Calu3 (cell line): ENCODE measurements around the gene TRAPPC4. TPM values are rescaled to one million over a fixed set of nuclear protein-coding genes. Genes with fewer than 3 reads are reported as not detected.

Experiments
- BruUV-seq: library from RNA; stranded (reverse); fragments of 400-500 nt; replicated peaks from 2 replicates; lab custom pipeline; 2021; lab: Mats Ljungman, UMichigan
- CTCF ChIA-PET: fragments of 300-600 bp; sonication (Branson Sonifier 250); formaldehyde crosslinking; loops from one replicate; lab custom pipeline; 2022; ENCODE audit warnings: antibody characterized with exemption; lab: Charles Lee
- DNase-seq: peaks from one replicate; pipeline ENCODE4 v3.0.0; 2022
- H3K27ac Mint-ChIP-seq: one replicate; pipeline ENCODE4 v1.8.0; 2022; ENCODE audit warnings: mixed read lengths; ENCODE audit not compliant: unreplicated experiment
- H3K27me3 Mint-ChIP-seq: one replicate; pipeline ENCODE4 v1.8.0; 2022; ENCODE audit warnings: mixed read lengths; ENCODE audit not compliant: unreplicated experiment
- H3K36me3 Mint-ChIP-seq: one replicate; pipeline ENCODE4 v1.8.0; 2022; ENCODE audit warnings: mild to moderate bottlenecking, moderate library complexity, mixed read lengths; ENCODE audit not compliant: insufficient read depth, unreplicated experiment
- H3K4me1 Mint-ChIP-seq: one replicate; pipeline ENCODE4 v1.8.0; 2022; ENCODE audit warnings: mild to moderate bottlenecking, low read depth, mixed read lengths; ENCODE audit not compliant: unreplicated experiment
- H3K4me3 Mint-ChIP-seq: one replicate; pipeline ENCODE4 v1.8.0; 2022; ENCODE audit warnings: mild to moderate bottlenecking, low read depth, moderate library complexity, mixed read lengths; ENCODE audit not compliant: unreplicated experiment
- H3K9me3 Mint-ChIP-seq: one replicate; pipeline ENCODE4 v1.8.0; 2022; ENCODE audit warnings: low read depth, mixed read lengths; ENCODE audit not compliant: unreplicated experiment
- intact Hi-C: fragments of 100-400 bp; cut with micrococcal nuclease; formaldehyde crosslinking; loops from one replicate; pipeline ENCODE4 v1.10.0; 2022; ENCODE audit not compliant: unreplicated experiment
- total RNA-seq: library from RNA; stranded (reverse); gene quantifications from 2 replicates; pipeline ENCODE4 v1.2.3, GENCODE V29; 2022
- TF ChIP-seq, protein P1 (sequence below): fragments of 200-600 bp; IDR thresholded peaks from one replicate; pipeline ENCODE4 v1.8.0; 2022; ENCODE audit warnings: antibody characterized with exemption; ENCODE audit not compliant: unreplicated experiment

The TRAPPC4 gene
- total RNA-seq, 1 experiment from 2014 or later, result 42.0 TPM

- Mint-ChIP-seq H3K9me3 (no peaks in the 10 kb centered on the region), H3K36me3 (peaks cover 59% of the 10 kb centered on the region), H3K4me3 (no peak overlapping the region), H3K27ac (no peak overlapping the region), H3K27me3 (no peaks in the 10 kb centered on the region), H3K4me1 (peaks cover 7% of the 10 kb centered on the region)
- no peak for DNase-seq
- CTCF ChIA-PET, result no interaction called here
- TF ChIP-seq, protein P1, sequence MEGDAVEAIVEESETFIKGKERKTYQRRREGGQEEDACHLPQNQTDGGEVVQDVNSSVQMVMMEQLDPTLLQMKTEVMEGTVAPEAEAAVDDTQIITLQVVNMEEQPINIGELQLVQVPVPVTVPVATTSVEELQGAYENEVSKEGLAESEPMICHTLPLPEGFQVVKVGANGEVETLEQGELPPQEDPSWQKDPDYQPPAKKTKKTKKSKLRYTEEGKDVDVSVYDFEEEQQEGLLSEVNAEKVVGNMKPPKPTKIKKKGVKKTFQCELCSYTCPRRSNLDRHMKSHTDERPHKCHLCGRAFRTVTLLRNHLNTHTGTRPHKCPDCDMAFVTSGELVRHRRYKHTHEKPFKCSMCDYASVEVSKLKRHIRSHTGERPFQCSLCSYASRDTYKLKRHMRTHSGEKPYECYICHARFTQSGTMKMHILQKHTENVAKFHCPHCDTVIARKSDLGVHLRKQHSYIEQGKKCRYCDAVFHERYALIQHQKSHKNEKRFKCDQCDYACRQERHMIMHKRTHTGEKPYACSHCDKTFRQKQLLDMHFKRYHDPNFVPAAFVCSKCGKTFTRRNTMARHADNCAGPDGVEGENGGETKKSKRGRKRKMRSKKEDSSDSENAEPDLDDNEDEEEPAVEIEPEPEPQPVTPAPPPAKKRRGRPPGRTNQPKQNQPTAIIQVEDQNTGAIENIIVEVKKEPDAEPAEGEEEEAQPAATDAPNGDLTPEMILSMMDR, result no peak
- intact Hi-C loops, result no loop called here
- no TSS peak for BruUV-seq
These were observed 3.1 kb downstream of the TRAPPC4 start for GRCh38 chr11:119021631-119022030.

- Mint-ChIP-seq H3K27ac (no peak overlapping the region), H3K36me3 (peaks cover 40% of the 10 kb centered on the region), H3K27me3 (no peaks in the 10 kb centered on the region), H3K4me1 (peaks cover 18% of the 10 kb centered on the region), H3K9me3 (no peaks in the 10 kb centered on the region), H3K4me3 (no peak overlapping the region)
- CTCF ChIA-PET, result no interaction called here
- intact Hi-C loops, result no loop called here
- DNase-seq, result no peak
- BruUV-seq, result no TSS peak
- TF ChIP-seq, protein P1, result no peak
These were observed 5.2 kb downstream of the TRAPPC4 start for GRCh38 chr11:119023741-119024140.

- H3K36me3 Mint-ChIP-seq, result peaks cover 39% of the 10 kb centered on the region
- no peaks in the 10 kb centered on the region for H3K9me3 Mint-ChIP-seq
- TF ChIP-seq, protein P1, result no peak
- DNase-seq, result no peak
- H3K27me3 Mint-ChIP-seq, result no peaks in the 10 kb centered on the region
- BruUV-seq, result no TSS peak
- no peak overlapping the region for H3K27ac Mint-ChIP-seq
- H3K4me3 Mint-ChIP-seq, result no peak overlapping the region
- H3K4me1 Mint-ChIP-seq, result peaks cover 27% of the 10 kb centered on the region
- intact Hi-C loops, result no loop called here
- CTCF ChIA-PET, result no interaction called here
These were observed 6.0 kb downstream of the TRAPPC4 start for GRCh38 chr11:119024430-119025098.

- no peaks in the 10 kb centered on the region for H3K9me3 Mint-ChIP-seq
- H3K36me3 Mint-ChIP-seq, result peaks cover 39% of the 10 kb centered on the region
- TF ChIP-seq, protein P1, result no peak
- BruUV-seq, result no TSS peak
- H3K27ac Mint-ChIP-seq, result no peak overlapping the region
- no peak for DNase-seq
- intact Hi-C loops, result no loop called here
- CTCF ChIA-PET, result no interaction called here
- H3K27me3 Mint-ChIP-seq, result no peaks in the 10 kb centered on the region
- H3K4me3 Mint-ChIP-seq, result no peak overlapping the region
- peaks cover 27% of the 10 kb centered on the region for H3K4me1 Mint-ChIP-seq
These were observed 6.5 kb downstream of the TRAPPC4 start for GRCh38 chr11:119025099-119025473.
